Measurements from ENCODE around the gene PRDX2. TPM values are rescaled to one million over a fixed set of nuclear protein-coding genes. Genes with fewer than 3 reads are reported as not detected.

PRDX2 gene
- total and polyA plus RNA-seq, 2 experiments from 2014 or later = 497 to 581 TPM

GRCh38 chr19:12834976-12835757 lies 33.6 kb upstream of the PRDX2 start:
- H3K4me3 ChIP-seq = no peak overlapping the region
- no peak overlapping the region for H3K27ac ChIP-seq
- WGBS (ENCODE audit: low lambda C conversion rate, missing lambda C conversion rate) = 19% methylated on average over 33 of the region's 39 CpGs
- no peaks in the 10 kb centered on the region for H3K79me2 ChIP-seq
- TF ChIP-seq EZH2 (IDR thresholded peaks at IDR 0.05; ENCODE audit: borderline replicate concordance) (no peak), EZH2phosphoT487 (IDR thresholded peaks at IDR 0.05; ENCODE audit: low read depth, severe bottlenecking, unreplicated experiment) (no peak)
- TF ChIP-seq, protein P1, sequence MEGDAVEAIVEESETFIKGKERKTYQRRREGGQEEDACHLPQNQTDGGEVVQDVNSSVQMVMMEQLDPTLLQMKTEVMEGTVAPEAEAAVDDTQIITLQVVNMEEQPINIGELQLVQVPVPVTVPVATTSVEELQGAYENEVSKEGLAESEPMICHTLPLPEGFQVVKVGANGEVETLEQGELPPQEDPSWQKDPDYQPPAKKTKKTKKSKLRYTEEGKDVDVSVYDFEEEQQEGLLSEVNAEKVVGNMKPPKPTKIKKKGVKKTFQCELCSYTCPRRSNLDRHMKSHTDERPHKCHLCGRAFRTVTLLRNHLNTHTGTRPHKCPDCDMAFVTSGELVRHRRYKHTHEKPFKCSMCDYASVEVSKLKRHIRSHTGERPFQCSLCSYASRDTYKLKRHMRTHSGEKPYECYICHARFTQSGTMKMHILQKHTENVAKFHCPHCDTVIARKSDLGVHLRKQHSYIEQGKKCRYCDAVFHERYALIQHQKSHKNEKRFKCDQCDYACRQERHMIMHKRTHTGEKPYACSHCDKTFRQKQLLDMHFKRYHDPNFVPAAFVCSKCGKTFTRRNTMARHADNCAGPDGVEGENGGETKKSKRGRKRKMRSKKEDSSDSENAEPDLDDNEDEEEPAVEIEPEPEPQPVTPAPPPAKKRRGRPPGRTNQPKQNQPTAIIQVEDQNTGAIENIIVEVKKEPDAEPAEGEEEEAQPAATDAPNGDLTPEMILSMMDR (IDR thresholded peaks at IDR 0.05; ENCODE audit: poor library complexity) = no peak
- no peaks in the 10 kb centered on the region for H3K9me3 ChIP-seq (ENCODE audit: low read depth)
- H3K9me2 ChIP-seq (replicated peaks; ENCODE audit: insufficient read depth) = no peaks in the 10 kb centered on the region
- H3K27me3 ChIP-seq = peaks cover 84% of the 10 kb centered on the region
- H3K36me3 ChIP-seq (replicated peaks; ENCODE audit: insufficient read depth, low read depth) = no peaks in the 10 kb centered on the region
- no peak overlapping the region for H2AFZ ChIP-seq
- H4K20me1 ChIP-seq (ENCODE audit: insufficient read depth, poor library complexity, severe bottlenecking) = no peaks in the 10 kb centered on the region
- DNase-seq (ENCODE audit: low spot score) = peak; percentile 51
- H3K4me1 ChIP-seq (ENCODE audit: insufficient read depth) = no peaks in the 10 kb centered on the region
- no peak overlapping the region for H3K4me2 ChIP-seq

DNA sequence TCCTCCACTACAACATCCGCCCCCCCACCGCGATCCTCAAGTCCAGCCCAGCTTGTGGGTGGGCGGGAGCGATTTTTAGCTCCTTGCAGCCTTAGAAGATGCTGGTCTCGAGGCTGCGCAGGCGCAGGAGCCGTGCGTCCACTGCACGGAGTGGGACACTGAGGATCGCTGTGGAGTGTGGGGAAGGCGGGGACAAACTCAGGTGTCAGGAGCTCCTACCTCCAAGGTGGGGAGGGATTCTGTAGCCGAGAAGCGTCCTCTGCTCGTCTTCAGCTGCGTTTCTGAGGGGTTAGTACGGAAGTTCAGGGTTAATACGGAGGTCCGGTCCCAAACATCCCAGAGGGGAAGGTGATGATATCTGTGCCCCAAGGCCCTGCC lies 33.0 kb upstream of the PRDX2 start, which contains the start of gene RTBDN:
RTBDN (minus strand) TSS at position 14 of the 378 bp plus-strand sequence. CDS start 4,600 bp downstream, outside the sequence.
- Histone ChIP-seq H2AFZ (no peak within 1 kb of the TSS), H3K9me3 (ENCODE audit: low read depth) (no peaks in the 10 kb centered on the region), H3K36me3 (replicated peaks; ENCODE audit: insufficient read depth, low read depth) (no peaks in the 10 kb centered on the region), H3K4me2 (peak within 1 kb of the TSS; percentile 98), H3K4me3 (peak within 1 kb of the TSS; percentile 36), H3K27ac (no peak within 1 kb of the TSS), H3K4me1 (ENCODE audit: insufficient read depth) (no peaks in the 10 kb centered on the region), H4K20me1 (ENCODE audit: insufficient read depth, poor library complexity, severe bottlenecking) (no peaks in the 10 kb centered on the region), H3K79me2 (no peaks in the 10 kb centered on the region), H3K9me2 (replicated peaks; ENCODE audit: insufficient read depth) (no peaks in the 10 kb centered on the region), H3K27me3 (peaks cover 82% of the 10 kb centered on the region)
- TF ChIP-seq EZH2 (IDR thresholded peaks at IDR 0.05; ENCODE audit: borderline replicate concordance) = peak; percentile 46
- TF ChIP-seq, protein P1 (IDR thresholded peaks at IDR 0.05; ENCODE audit: poor library complexity) = no peak
- no peak for DNase-seq (ENCODE audit: low spot score)
- 12% methylated on average over 20 of the region's 20 CpGs for WGBS (ENCODE audit: low lambda C conversion rate, missing lambda C conversion rate)

GRCh38 chr19:12833738-12834565 lies 32.4 kb upstream of the PRDX2 start:
- Histone ChIP-seq H3K27ac (no peak overlapping the region), H3K4me1 (ENCODE audit: insufficient read depth) (no peaks in the 10 kb centered on the region), H3K79me2 (no peaks in the 10 kb centered on the region), H3K9me2 (replicated peaks; ENCODE audit: insufficient read depth) (no peaks in the 10 kb centered on the region), H3K36me3 (replicated peaks; ENCODE audit: insufficient read depth, low read depth) (no peaks in the 10 kb centered on the region), H4K20me1 (ENCODE audit: insufficient read depth, poor library complexity, severe bottlenecking) (no peaks in the 10 kb centered on the region), H2AFZ (no peak overlapping the region), H3K27me3 (peaks cover 82% of the 10 kb centered on the region), H3K4me2 (peak overlapping the region; percentile 98), H3K9me3 (ENCODE audit: low read depth) (no peaks in the 10 kb centered on the region), H3K4me3 (peak overlapping the region; percentile 36)
- no peak for TF ChIP-seq EZH2phosphoT487 (IDR thresholded peaks at IDR 0.05; ENCODE audit: low read depth, severe bottlenecking, unreplicated experiment)
- TF ChIP-seq, protein P1 (IDR thresholded peaks at IDR 0.05; ENCODE audit: poor library complexity) = no peak
- TF ChIP-seq EZH2 (IDR thresholded peaks at IDR 0.05; ENCODE audit: borderline replicate concordance) = peak; percentile 31
- DNase-seq (ENCODE audit: low spot score) = peak; percentile 56
- WGBS (ENCODE audit: low lambda C conversion rate, missing lambda C conversion rate) = 2% methylated on average over 38 of the region's 87 CpGs

Data from hepatocyte (in vitro differentiated cells).